Smooth muscle cell (in vitro differentiated cells): Measurements from ENCODE around the gene SEC24D. TPM values are rescaled to one million over a fixed set of nuclear protein-coding genes. Genes with fewer than 3 reads are reported as not detected.

Experiments
- DNase-seq: peaks from one replicate; lab custom pipeline; 2025; ENCODE audit not compliant: unreplicated experiment; lab: John Stamatoyannopoulos, UW
- H2AFZ ChIP-seq: fragments of 200-600 bp; sonication (generic); 2 replicates; pipeline ENCODE4 v1.6.0; 2016; ENCODE audit warnings: antibody characterized with exemption, low read depth, mild to moderate bottlenecking
- H3F3A ChIP-seq: fragments of 200-600 bp; sonication (generic); 2 replicates; pipeline ENCODE4 v1.6.0; 2017; ENCODE audit warnings: antibody characterized with exemption, low read depth
- H3K27ac ChIP-seq: fragments of 200-600 bp; sonication (generic); 2 replicates; pipeline ENCODE4 v1.5.1; 2016; ENCODE audit warnings: low read depth, mild to moderate bottlenecking
- H3K27me3 ChIP-seq: fragments of 200-600 bp; sonication (generic); 2 replicates; pipeline ENCODE4 v1.6.1; 2016; ENCODE audit warnings: low read depth, mild to moderate bottlenecking
- H3K36me3 ChIP-seq: fragments of 200-600 bp; sonication (generic); 2 replicates; pipeline ENCODE4 v1.5.1; 2016; ENCODE audit warnings: low read depth
- H3K4me1 ChIP-seq: fragments of 200-600 bp; sonication (generic); 2 replicates; pipeline ENCODE4 v1.5.1; 2016; ENCODE audit warnings: low read depth
- H3K4me2 ChIP-seq: fragments of 200-600 bp; sonication (generic); 2 replicates; pipeline ENCODE4 v1.6.0; 2016; ENCODE audit warnings: mild to moderate bottlenecking
- H3K4me3 ChIP-seq: fragments of 200-600 bp; sonication (generic); 2 replicates; pipeline ENCODE4 v1.5.1; 2016; ENCODE audit warnings: mild to moderate bottlenecking
- H3K79me2 ChIP-seq: fragments of 200-600 bp; sonication (generic); 2 replicates; pipeline ENCODE4 v1.6.0; 2016; ENCODE audit warnings: low read depth, mild to moderate bottlenecking
- H3K9ac ChIP-seq: fragments of 200-600 bp; sonication (generic); 2 replicates; pipeline ENCODE4 v1.6.0; 2016; ENCODE audit warnings: low read depth
- H3K9me3 ChIP-seq: fragments of 200-600 bp; sonication (generic); replicated peaks from 2 replicates; pipeline ENCODE4 v1.5.1; 2016; ENCODE audit warnings: low read depth
- H4K20me1 ChIP-seq: fragments of 200-600 bp; sonication (generic); 2 replicates; pipeline ENCODE4 v1.6.0; 2016; ENCODE audit warnings: low read depth
- WGBS: methylation state at CpG from one replicate; pipeline ENCODE4 v1.1.7; 2016; ENCODE audit warnings: low lambda C conversion rate; 5-methylcytosine and 5-hydroxymethylcytosine counted together
- polyA plus RNA-seq: library from polyadenylated mRNA; unstranded; fragments of >200 nt; fragmentation: Nextera tagmentation; extraction: Ambion mirVana; gene quantifications from 2 replicates; pipeline ENCODE4 v1.2.1, GENCODE V29; 2016
- total RNA-seq: library from RNA; depleted of rRNA; stranded (reverse); fragments of >200 nt; gene quantifications from 2 replicates; pipeline ENCODE4 v1.2.3, GENCODE V29; 2014
- TF ChIP-seq, protein P1 (sequence below): fragments of 200-600 bp; sonication (generic); IDR thresholded peaks from 2 replicates; pipeline ENCODE4 v1.5.1; 2017; ENCODE audit warnings: borderline replicate concordance, mild to moderate bottlenecking, antibody characterized with exemption; ENCODE audit not compliant: insufficient read depth, poor library complexity, severe bottlenecking

Gene SEC24D
- total and polyA plus RNA-seq, 2 experiments from 2014 or later = 163 to 237 TPM

DNA sequence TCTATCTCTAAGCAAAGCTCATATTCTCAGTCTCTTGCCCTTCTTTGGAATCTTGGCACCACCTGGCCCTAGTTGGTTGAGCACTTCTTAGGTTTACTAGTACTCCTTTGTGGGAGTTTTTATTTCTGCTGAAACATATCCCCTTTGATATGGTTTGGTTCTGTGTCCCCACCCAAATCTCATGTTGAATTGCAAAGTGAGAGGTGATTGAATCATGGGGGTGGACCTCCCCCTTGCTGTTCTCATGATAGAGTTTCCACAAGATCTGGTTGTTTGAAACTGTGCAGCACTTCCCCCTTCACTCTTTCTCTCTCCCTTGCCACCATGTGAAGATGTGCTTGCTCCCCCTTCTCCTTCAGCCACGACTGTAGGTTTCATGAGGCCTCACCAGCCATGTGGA, 30.5 kb upstream of the SEC24D start:
- H4K20me1 ChIP-seq = no peaks in the 10 kb centered on the region
- H2AFZ ChIP-seq = no peak overlapping the region
- DNase-seq = no peak
- H3K27me3 ChIP-seq = no peaks in the 10 kb centered on the region
- H3K36me3 ChIP-seq = no peaks in the 10 kb centered on the region
- no peaks in the 10 kb centered on the region for H3K9me3 ChIP-seq
- no peak overlapping the region for H3K4me2 ChIP-seq
- H3K4me3 ChIP-seq = no peak overlapping the region
- TF ChIP-seq, protein P1, sequence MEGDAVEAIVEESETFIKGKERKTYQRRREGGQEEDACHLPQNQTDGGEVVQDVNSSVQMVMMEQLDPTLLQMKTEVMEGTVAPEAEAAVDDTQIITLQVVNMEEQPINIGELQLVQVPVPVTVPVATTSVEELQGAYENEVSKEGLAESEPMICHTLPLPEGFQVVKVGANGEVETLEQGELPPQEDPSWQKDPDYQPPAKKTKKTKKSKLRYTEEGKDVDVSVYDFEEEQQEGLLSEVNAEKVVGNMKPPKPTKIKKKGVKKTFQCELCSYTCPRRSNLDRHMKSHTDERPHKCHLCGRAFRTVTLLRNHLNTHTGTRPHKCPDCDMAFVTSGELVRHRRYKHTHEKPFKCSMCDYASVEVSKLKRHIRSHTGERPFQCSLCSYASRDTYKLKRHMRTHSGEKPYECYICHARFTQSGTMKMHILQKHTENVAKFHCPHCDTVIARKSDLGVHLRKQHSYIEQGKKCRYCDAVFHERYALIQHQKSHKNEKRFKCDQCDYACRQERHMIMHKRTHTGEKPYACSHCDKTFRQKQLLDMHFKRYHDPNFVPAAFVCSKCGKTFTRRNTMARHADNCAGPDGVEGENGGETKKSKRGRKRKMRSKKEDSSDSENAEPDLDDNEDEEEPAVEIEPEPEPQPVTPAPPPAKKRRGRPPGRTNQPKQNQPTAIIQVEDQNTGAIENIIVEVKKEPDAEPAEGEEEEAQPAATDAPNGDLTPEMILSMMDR = no peak
- 84% methylated on average over 1 of the region's 1 CpG for WGBS
- H3K79me2 ChIP-seq = no peaks in the 10 kb centered on the region
- H3K4me1 ChIP-seq = peaks cover 6% of the 10 kb centered on the region
- H3K27ac ChIP-seq = no peak overlapping the region
- no peak overlapping the region for H3K9ac ChIP-seq
- peaks cover 6% of the 10 kb centered on the region for H3F3A ChIP-seq

GRCh38 chr4:118865091-118865708, 29.3 kb upstream of the SEC24D start:
- DNase-seq = no peak

DNA sequence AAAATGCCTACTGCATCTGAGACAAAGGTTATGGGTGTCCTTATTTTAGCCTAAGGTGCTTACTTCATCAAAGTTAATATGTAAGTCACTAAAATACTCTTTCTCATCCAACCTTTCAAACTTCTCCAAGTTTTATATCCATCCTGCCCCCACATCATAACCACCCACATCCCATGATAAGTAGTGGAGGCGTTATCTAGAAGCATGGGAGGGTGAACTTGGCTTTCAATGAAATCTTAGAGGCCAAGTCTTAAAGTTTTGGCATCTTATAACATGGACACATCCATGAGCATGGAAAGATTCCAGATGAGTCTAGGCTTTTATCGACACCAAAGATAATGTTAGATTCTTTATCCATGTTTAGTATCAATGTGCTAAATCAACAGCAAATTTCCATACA, 22.9 kb upstream of the SEC24D start:
- no peaks in the 10 kb centered on the region for H3F3A ChIP-seq
- H3K4me3 ChIP-seq = no peak overlapping the region
- H3K27ac ChIP-seq = no peak overlapping the region
- H2AFZ ChIP-seq = no peak overlapping the region
- H3K27me3 ChIP-seq = no peaks in the 10 kb centered on the region
- no peaks in the 10 kb centered on the region for H3K4me1 ChIP-seq
- H3K4me2 ChIP-seq = no peak overlapping the region
- H4K20me1 ChIP-seq = no peaks in the 10 kb centered on the region
- 92% methylated on average over 2 of the region's 2 CpGs for WGBS
- H3K9ac ChIP-seq = no peak overlapping the region
- no peak for DNase-seq
- TF ChIP-seq, protein P1 = no peak
- no peaks in the 10 kb centered on the region for H3K9me3 ChIP-seq
- no peaks in the 10 kb centered on the region for H3K36me3 ChIP-seq
- no peaks in the 10 kb centered on the region for H3K79me2 ChIP-seq

More at GRCh38 chr4:118865091-118865708, 29.3 kb upstream of the SEC24D start:
- Histone ChIP-seq H3K4me3 (no peak overlapping the region), H3K4me2 (peak overlapping the region; percentile 43), H3K27me3 (no peaks in the 10 kb centered on the region), H4K20me1 (no peaks in the 10 kb centered on the region), H2AFZ (peak overlapping the region; percentile 81), H3K27ac (no peak overlapping the region), H3F3A (peaks cover 6% of the 10 kb centered on the region), H3K36me3 (no peaks in the 10 kb centered on the region), H3K4me1 (peaks cover 6% of the 10 kb centered on the region), H3K79me2 (no peaks in the 10 kb centered on the region), H3K9ac (no peak overlapping the region), H3K9me3 (no peaks in the 10 kb centered on the region)
- WGBS = 12% methylated on average over 5 of the region's 5 CpGs
- TF ChIP-seq, protein P1 = peak; percentile 51

DNA sequence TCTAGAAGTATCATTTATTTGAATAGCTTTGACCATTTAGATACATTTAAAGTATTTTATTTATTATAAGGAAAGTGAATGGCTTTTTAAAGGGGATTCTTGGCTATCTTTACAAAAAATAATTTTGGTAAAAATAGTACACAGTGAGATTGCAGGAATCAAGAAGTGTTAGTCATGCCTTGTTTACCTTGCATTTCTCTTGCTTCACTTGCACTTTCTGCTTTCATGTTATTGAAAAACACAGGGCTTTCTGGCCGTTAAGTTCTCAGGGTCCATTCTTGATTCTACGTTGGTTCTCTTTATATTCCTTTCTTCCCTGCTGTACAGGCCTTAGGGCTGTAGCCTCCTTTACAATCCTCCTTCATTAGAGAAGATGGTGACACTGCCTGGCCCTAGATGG, 21.8 kb upstream of the SEC24D start:
- no peak overlapping the region for H3K9ac ChIP-seq
- no peaks in the 10 kb centered on the region for H3F3A ChIP-seq
- 79% methylated on average over 2 of the region's 2 CpGs for WGBS
- H3K36me3 ChIP-seq = no peaks in the 10 kb centered on the region
- no peaks in the 10 kb centered on the region for H4K20me1 ChIP-seq
- H2AFZ ChIP-seq = no peak overlapping the region
- TF ChIP-seq, protein P1 = no peak
- H3K27me3 ChIP-seq = no peaks in the 10 kb centered on the region
- no peaks in the 10 kb centered on the region for H3K9me3 ChIP-seq
- DNase-seq = no peak
- H3K4me1 ChIP-seq = no peaks in the 10 kb centered on the region
- no peak overlapping the region for H3K4me3 ChIP-seq
- H3K27ac ChIP-seq = no peak overlapping the region
- H3K79me2 ChIP-seq = no peaks in the 10 kb centered on the region
- no peak overlapping the region for H3K4me2 ChIP-seq
